Left ventricle myocardium inferior (tissue), 1 donor: Measurements from ENCODE around the gene STUB1. TPM values are rescaled to one million over a fixed set of nuclear protein-coding genes. Genes with fewer than 3 reads are reported as not detected.
"Not testable (repeated sequence)": the region's sequence is repeated elsewhere in the genome, so short reads cannot be mapped to it uniquely, and the experiment has no call there.

ENCODE experiments used
- DNase-seq: peaks from one replicate; pipeline ENCODE4 v3.0.0-alpha.2; 2020
- H3K27ac ChIP-seq: fragments of 200-600 bp; replicated peaks from 2 replicates; pipeline ENCODE4 v1.8.0; 2021
- H3K27me3 ChIP-seq: fragments of 200-600 bp; 2 replicates; pipeline ENCODE4 v1.8.0; 2021; ENCODE audit warnings: low read depth
- H3K36me3 ChIP-seq: fragments of 200-600 bp; 2 replicates; pipeline ENCODE4 v1.8.0; 2021
- H3K4me1 ChIP-seq: fragments of 200-600 bp; 2 replicates; pipeline ENCODE4 v1.8.0; 2021
- H3K4me3 ChIP-seq: fragments of 200-600 bp; 2 replicates; pipeline ENCODE4 v1.8.0; 2021; ENCODE audit warnings: mild to moderate bottlenecking, moderate library complexity
- H3K9me3 ChIP-seq: fragments of 200-600 bp; replicated peaks from 2 replicates; pipeline ENCODE4 v1.8.0; 2021
- intact Hi-C: fragments of 100-400 bp; cut with micrococcal nuclease; formaldehyde crosslinking; loops from one replicate; pipeline ENCODE4 v1.11.0; 2022
- total RNA-seq: library from RNA; stranded (reverse); fragmentation: NEBNext Ultra II Directional; extraction: Animal tissue kit (Norgen Biotek cat#: 25700); gene quantifications from one replicate; pipeline ENCODE4 v1.2.1, GENCODE V29; 2021
- TF ChIP-seq, protein P1 (sequence below): fragments of 200-600 bp; IDR thresholded peaks from 2 replicates; pipeline ENCODE4 v1.8.0; 2021; ENCODE audit warnings: antibody characterized with exemption, mild to moderate bottlenecking, borderline replicate concordance
- donor health status: DM: no; HTN: yes; CAD: no; lungs with severe emphysema.

STUB1 gene
- total RNA-seq, 1 donor from 2014 or later = 113 TPM

DNA sequence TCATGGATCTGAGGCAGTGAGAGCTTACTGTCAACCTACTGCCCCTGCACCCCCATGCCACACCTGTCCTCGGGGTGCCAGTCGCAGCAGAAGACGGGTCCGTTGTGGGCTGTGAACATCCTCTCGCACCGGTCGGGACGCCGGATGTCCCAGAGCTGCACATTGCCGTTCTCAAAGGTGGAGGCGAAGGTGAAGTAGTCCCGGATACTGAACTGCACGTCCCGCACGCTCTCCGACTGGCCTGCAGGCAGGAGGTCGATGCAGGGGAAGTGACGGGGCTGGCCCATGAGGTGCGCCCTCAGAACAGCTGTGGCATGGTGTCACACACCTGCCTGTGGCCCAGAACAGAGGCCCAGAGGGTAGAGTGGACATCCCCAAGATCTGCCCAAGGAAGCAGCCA, 7.3 kb downstream of the STUB1 start:
- TF ChIP-seq, protein P1, sequence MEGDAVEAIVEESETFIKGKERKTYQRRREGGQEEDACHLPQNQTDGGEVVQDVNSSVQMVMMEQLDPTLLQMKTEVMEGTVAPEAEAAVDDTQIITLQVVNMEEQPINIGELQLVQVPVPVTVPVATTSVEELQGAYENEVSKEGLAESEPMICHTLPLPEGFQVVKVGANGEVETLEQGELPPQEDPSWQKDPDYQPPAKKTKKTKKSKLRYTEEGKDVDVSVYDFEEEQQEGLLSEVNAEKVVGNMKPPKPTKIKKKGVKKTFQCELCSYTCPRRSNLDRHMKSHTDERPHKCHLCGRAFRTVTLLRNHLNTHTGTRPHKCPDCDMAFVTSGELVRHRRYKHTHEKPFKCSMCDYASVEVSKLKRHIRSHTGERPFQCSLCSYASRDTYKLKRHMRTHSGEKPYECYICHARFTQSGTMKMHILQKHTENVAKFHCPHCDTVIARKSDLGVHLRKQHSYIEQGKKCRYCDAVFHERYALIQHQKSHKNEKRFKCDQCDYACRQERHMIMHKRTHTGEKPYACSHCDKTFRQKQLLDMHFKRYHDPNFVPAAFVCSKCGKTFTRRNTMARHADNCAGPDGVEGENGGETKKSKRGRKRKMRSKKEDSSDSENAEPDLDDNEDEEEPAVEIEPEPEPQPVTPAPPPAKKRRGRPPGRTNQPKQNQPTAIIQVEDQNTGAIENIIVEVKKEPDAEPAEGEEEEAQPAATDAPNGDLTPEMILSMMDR = no peak
- no peak for DNase-seq
- Histone ChIP-seq H3K36me3 (peaks cover 22% of the 10 kb centered on the region), H3K27me3 (peaks cover 15% of the 10 kb centered on the region), H3K4me3 (no peak overlapping the region), H3K9me3 (no peaks in the 10 kb centered on the region), H3K27ac (no peak overlapping the region), H3K4me1 (peaks cover 60% of the 10 kb centered on the region)
- intact Hi-C loops = no loop called here

DNA sequence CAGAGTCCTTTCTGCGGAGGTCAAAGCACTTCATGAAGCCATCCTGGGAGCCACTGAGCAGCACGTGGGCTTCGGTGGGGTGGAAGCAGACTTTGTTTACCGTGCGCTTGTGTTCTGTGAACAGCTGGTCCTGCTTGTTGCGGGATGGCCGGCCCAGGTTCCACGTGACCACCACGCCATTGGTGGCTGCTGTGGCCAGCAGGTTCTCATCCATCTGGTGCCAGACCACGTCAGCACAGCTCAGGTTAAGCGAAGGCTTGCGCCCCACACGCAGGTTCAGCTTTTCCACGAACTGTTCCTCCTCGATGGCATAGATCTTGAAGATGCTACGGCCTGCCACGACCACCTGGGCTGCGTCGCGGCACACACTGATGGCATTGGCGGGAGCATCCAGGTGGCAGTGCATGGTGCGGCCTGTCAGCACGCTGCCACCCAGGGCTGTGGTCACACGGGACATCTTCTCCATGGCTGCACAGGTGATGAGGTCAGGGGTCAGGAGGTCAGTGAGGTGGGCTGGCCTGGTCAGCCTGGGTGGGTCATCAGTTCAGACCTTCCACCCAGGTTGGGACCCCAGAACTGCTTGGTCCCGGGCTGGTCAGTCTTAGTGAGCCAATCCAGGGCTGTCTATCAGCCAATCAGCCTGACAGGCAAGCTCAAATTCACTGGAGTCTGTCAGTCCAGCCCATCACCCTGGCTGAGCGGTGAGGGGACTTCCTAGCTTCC, 9.1 kb downstream of the STUB1 start:
- TF ChIP-seq, protein P1 = no peak
- H3K27ac ChIP-seq = peak overlapping the region; percentile 91
- no peaks in the 10 kb centered on the region for H3K9me3 ChIP-seq
- peaks cover 14% of the 10 kb centered on the region for H3K36me3 ChIP-seq
- peaks cover 52% of the 10 kb centered on the region for H3K4me1 ChIP-seq
- H3K27me3 ChIP-seq = peaks cover 34% of the 10 kb centered on the region
- DNase-seq = no peak
- intact Hi-C loops = no loop called here
- H3K4me3 ChIP-seq = peak overlapping the region; percentile 95

DNA sequence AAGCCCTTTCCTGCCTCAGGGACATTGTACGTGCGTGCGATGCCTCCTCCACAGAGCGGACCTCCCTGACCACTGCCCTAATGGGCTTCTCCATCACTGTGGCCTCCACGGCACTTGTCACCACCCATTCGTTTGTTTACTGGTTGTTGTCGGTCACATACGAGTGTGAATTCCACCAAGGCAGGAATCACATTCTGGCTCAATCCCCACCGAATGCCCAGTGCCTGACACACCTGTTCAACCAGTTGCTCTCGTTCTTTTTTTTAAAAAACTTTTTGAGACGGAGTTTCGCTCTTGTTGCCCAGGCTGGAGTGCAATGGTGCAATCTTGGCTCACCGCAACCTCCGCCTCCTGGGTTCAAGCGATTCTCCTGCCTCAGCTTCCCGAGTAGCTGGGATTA, 11.0 kb downstream of the STUB1 start:
- intact Hi-C loops, H3K27ac ChIP-seq, H3K4me3 ChIP-seq, DNase-seq, H3K9me3 ChIP-seq: not testable (repeated sequence)
- Histone ChIP-seq H3K27me3 (peaks cover 53% of the 10 kb centered on the region), H3K36me3 (peaks cover 14% of the 10 kb centered on the region), H3K4me1 (peaks cover 50% of the 10 kb centered on the region)

DNA sequence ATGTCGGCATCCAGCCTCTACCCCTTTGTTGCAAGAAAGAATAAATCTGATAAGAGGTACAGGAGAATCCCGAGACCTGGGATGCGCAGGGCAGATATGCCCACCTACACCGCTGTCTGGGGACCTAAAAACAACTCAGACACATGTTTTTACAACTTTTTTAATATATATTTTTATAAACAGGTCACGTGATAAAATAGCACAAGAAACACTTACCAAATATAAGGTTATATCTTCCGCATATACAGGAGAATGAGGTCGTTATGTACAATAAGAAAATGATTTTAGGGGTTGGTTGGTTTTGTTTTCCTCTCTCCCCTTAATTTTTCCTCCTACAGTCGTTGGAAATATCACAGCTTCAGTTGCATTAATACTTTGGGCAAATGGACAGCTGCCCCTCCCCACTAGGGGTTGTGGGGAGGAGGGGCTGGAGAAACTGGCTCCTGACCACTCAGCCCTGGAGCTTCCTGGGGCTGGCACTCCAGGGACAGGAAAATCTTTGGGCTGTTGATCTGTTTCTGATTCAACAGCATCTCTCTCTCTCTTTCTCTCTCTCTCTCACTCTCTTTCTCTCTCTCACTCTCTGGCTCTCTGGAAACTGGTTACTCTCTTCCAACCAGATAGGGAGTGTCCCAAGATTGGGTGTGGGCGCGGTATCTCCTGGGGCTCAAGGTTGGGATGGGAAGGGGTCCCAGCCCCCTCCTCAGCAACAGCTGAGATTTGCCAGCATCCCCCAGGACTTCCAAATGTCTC, 12.3 kb downstream of the STUB1 start:
- DNase-seq = no peak
- intact Hi-C loops = no loop called here
- Histone ChIP-seq H3K9me3 (no peaks in the 10 kb centered on the region), H3K27me3 (peaks cover 65% of the 10 kb centered on the region), H3K4me1 (peaks cover 49% of the 10 kb centered on the region), H3K4me3 (no peak overlapping the region), H3K36me3 (peaks cover 3% of the 10 kb centered on the region), H3K27ac (no peak overlapping the region)
- TF ChIP-seq, protein P1 = no peak

DNA sequence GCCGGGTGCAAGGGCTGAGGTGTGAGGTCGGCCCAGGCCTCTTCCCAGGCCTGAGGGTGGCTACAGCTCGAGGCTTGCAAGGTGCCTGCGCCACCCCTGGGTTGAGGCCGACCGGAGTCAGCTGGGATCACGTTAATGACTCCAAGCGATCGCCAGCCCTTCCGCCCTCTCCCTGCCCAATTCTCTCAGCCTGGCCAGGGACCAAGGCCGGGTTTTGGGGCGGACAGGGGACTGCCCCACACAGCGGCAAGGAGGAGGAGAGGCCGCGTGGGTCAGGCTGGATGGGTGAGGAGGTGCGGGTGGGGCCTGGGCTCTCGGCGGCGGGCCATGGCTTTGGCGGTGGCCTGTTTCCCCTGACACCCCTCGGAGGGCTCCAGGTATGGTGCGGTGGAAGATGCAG, 13.2 kb downstream of the STUB1 start:
- DNase-seq = no peak
- H3K36me3 ChIP-seq = no peaks in the 10 kb centered on the region
- peaks cover 48% of the 10 kb centered on the region for H3K4me1 ChIP-seq
- TF ChIP-seq, protein P1 = no peak
- H3K4me3 ChIP-seq = no peak overlapping the region
- no peaks in the 10 kb centered on the region for H3K9me3 ChIP-seq
- H3K27me3 ChIP-seq = peaks cover 74% of the 10 kb centered on the region
- no peak overlapping the region for H3K27ac ChIP-seq
- intact Hi-C loops = no loop called here

DNA sequence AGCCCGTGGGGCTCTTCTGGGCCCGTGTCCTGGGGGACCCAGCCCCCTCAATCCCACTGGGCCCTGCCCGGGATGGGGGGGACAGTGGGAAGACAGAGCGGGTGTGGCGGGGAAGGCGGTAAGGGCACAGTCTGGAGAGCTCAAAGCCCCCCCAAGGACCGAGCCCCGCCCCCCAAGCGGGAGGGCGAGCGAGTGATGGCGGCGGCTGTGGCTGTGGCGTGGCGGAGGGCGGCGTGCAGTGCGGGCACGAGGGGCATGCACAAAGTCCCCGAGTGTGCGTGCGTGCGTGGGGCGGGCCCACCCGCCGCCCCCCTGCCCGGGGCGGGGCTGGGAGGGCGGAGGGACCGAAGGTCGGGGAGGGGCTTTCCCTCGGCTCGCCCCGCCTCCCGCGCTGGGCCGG, 13.6 kb downstream of the STUB1 start:
- H3K36me3 ChIP-seq = no peaks in the 10 kb centered on the region
- intact Hi-C loops = no loop called here
- H3K4me1 ChIP-seq = peaks cover 44% of the 10 kb centered on the region
- TF ChIP-seq, protein P1 = no peak
- H3K27ac ChIP-seq = no peak overlapping the region
- peak overlapping the region; percentile 23 for H3K4me3 ChIP-seq
- DNase-seq = no peak
- H3K27me3 ChIP-seq = peaks cover 78% of the 10 kb centered on the region
- no peaks in the 10 kb centered on the region for H3K9me3 ChIP-seq
